Fibroblast of skin of abdomen (primary cell): Measurements from ENCODE around the gene ANKRD44.

ENCODE experiments used
- DNase-seq: peaks from one replicate; pipeline ENCODE4 v3.0.0-alpha.2; 2013

Gene ANKRD44

DNA sequence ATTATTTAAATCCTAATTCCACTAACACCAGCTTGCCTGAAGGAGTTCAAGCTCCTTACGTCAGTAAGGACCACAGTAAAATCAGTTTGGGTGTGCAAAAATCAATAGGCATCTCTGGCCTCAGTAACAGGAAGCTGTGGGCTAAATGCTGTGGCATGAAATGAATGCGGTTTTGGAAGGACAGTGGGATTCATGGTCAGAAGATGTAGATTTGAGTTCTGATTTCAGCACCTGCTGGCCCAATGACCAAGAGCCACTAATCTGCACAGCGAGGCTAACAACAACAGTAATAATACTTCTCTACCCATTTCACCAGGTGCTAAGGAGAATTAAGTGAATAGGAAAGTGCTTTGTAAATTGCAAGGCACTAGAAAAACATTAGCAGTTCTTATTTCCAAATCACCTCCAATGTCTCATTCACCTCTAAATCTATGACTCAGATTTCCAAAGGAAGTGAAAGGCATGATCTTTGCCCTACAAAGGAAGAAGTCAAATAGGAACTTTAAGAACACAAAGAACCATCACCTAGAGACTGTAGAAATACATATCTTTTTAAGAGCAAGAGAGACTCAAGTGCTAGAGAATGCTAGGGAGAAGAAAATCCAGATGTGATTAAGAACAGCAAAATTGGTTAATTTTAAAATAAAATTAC, 172.6 kb downstream of the ANKRD44 start:
- DNase-seq, result no peak

- DNase-seq, result peak; percentile 17
Observed at GRCh38 chr2:197137231-197137630, 173.3 kb downstream of the ANKRD44 start.

DNA sequence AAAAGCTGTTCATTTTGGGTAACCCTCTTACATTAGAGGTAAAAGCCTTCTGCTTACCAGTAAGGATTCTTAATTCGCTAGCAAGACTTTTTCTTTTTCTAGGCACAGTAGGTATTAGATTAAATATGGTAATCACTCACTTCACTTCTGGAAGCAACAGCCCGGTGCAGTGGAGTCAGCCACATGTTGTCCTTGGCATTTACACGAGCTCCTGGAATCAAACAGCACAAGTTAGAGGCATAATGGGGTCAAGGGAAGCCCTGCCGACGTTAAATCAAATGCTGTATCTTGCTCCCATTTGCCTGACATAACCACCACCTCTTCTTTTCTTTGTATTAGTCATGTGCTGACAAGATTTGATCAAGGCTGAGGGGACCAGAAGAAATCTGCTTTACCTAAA, 174.1 kb downstream of the ANKRD44 start:
- no peak for DNase-seq

- no peak for DNase-seq
Observed at GRCh38 chr2:197135806-197136205, 174.8 kb downstream of the ANKRD44 start.

DNA sequence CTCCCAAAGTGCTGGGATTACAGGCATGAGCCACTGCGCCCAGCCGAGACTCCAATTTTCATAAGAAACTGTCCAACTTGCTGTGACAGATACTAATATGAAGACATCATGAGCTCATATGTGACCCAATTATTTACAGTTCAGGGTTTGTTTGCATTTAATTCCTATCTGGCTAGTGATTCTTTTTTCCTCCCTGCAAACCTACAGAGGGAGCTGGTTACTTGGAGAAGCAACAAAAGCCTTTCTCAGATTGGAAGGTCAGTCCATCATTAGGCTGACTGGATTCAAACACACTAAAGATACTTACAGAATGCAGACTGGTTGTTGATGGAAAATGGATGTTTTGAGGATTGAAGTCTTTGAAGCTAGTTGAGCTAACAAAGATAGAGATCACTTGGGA, 176.4 kb downstream of the ANKRD44 start:
- no peak for DNase-seq

GRCh38 chr2:197131558-197131855, 179.1 kb downstream of the ANKRD44 start:
- DNase-seq, result no peak

- DNase-seq, result no peak
Observed at GRCh38 chr2:197130318-197130717, 180.3 kb downstream of the ANKRD44 start.

- no peak for DNase-seq
Observed at GRCh38 chr2:197128897-197129296, 181.7 kb downstream of the ANKRD44 start.

DNA sequence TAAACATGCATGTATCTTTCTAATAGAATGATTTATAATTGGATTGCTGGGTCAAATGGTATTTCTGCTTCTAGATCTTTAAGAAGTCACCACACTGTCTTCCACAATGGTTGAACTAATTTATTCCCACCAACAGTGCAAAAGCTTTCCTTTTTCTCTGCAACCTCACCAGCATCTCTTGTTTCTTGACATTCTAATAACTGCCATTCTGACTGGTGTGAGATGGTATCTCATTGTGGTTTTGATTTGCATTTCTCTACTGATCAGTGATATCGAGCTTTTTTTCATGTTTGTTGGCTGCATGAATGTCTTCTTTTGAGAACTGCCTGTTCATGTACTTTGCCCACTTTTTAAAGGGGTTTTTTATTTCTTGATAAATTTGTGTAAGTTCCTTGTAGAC, 182.5 kb downstream of the ANKRD44 start:
- DNase-seq, result no peak

- no peak for DNase-seq
Observed at GRCh38 chr2:197126630-197127352, 183.8 kb downstream of the ANKRD44 start.

- peak; percentile 13 for DNase-seq
Observed at GRCh38 chr2:197124639-197125390, 185.8 kb downstream of the ANKRD44 start.

GRCh38 chr2:197122821-197123220, 187.8 kb downstream of the ANKRD44 start:
- DNase-seq, result peak; percentile 23

GRCh38 chr2:197121756-197122385, 188.7 kb downstream of the ANKRD44 start:
- DNase-seq, result no peak

DNA sequence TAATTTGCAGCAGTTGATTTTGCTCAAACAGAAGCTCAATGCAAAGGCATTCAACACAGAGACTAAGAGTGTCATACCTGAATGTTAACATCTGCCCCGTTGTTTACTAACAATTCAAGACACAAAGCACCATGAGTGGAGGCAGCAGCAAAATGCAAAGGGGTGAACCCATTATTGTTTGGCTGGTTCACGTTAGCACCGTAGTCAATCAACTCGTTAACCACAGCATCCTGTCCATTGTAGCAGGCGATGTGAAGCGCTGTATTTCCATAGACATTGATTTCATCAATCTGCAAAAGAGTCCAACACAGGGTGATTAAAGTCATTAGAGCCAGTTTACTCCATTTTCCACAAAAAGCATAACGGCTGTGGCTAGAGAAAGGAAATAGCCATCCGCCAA, 189.3 kb downstream of the ANKRD44 start:
- DNase-seq, result no peak

- no peak for DNase-seq
Observed at GRCh38 chr2:197116306-197116879, 194.2 kb downstream of the ANKRD44 start.

GRCh38 chr2:197115325-197115724, 195.3 kb downstream of the ANKRD44 start:
- no peak for DNase-seq

- DNase-seq, result peak; percentile 28
Observed at GRCh38 chr2:197113275-197113711, 197.3 kb downstream of the ANKRD44 start.

- DNase-seq, result no peak
Observed at GRCh38 chr2:197109326-197109725, 201.3 kb downstream of the ANKRD44 start.

DNA sequence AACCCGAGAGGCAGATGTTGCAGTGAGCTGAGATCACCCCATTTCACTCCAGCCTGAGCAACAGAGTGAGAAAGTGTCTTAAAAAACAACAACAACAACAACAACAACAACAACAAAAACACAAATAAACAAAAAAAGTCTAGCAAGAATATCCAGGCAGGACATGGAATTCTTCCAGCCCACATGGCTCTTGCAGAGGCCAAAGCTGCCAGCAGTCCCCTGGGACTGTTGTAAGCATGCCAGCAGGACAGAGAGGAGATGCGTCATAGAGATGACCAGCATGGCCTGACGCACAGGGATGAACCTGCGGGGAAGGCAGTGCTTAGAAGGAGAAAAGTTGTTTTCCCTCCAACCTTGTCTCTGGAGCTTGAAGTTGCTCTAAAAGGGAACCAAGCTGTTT, 201.8 kb downstream of the ANKRD44 start:
- peak; percentile 30 for DNase-seq

DNA sequence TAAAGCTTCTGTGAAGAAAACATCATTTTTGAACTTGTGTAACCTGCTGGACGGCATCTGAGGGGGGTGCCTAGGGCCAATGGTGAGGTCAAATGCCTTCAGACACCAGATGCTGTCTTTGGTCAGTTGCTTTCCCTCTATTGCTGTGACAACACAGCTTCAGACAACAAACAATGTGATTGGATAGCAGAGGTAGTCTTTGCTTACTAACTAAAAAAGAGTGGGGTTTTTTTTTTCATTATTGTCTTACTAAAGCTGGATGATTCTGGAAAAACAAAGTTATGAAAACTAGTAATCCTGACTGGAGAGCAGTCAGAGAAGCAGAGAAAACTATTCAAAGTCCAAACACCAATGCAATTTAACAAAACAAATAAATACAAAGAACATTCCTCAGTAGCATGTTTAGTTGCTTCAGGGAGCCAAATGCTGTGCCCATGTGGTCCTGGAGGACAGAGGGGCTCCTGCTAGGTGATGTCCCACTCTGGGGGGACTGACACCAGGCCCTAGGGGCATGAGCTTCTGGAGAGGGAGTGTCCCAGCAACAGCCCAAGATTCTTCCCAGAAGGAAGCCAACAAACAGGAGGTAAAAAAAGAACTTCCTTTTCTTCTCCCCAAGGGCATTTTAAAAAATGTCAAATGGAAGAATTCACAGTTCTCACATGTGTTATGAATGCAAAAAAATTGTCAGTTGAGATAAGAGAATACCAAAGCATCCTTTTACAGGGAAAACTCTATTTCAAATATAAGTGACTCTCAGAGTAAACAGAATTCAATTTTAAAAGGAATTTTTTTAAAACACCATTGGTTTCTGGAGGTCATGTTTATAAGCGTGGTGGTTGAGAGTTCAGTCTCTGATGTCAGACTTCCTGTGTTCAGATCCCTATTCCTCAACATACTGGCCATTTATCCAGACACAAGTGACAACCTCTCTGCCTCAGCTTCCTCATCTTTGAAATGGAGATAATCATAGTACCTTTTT, 203.0 kb downstream of the ANKRD44 start:
- no peak for DNase-seq

DNA sequence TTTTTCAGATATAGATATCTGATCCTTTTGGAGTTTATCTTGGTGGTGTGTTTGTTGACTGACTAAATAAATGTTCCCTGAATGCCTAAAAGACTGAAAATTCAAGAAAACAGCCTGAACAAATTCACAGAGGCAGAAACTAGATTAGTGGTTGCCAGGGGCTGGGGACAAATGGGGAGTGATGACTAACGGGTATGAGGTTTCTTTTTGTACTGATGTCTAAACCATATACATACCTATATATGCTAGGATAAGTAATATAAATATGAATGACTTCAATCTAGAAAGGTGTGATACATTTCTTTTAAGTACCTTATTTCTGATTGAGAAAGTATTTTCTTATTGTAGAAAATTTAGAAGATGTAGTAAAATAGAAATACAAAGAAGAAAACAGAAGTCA, 207.2 kb downstream of the ANKRD44 start:
- DNase-seq, result no peak

DNA sequence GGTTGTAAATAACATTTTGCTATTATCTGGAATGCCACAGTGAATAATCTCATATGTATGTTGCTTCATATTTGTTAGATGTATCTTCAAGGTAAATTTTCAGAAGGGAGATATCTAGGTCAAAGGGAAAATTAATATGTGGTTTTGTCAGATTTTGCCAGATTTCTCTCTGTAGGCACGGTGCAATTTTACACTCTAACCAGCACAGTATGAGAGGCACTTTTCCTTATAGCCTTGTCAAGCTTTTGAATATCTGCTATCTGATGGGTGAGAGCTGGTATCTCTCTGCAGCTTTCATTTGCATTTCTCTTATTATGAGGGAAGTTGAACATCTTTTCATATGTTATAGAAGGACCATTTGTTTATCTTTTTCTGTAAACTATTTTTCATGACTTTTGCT, 208.3 kb downstream of the ANKRD44 start:
- no peak for DNase-seq
